Skeletal muscle satellite cell (primary cell): ENCODE measurements around the gene NLRX1.

Experiments
- H3K27me3 ChIP-seq: 2 replicates; pipeline ENCODE4 v1.7.0; 2013; ENCODE audit warnings: low read length; ENCODE audit not compliant: control insufficient read depth, insufficient read depth
- H3K36me3 ChIP-seq: 2 replicates; pipeline ENCODE4 v1.7.0; 2013; ENCODE audit warnings: mild to moderate bottlenecking, control low read depth, low read length; ENCODE audit not compliant: insufficient read depth
- H3K4me1 ChIP-seq: 2 replicates; pipeline ENCODE4 v1.7.0; 2013; ENCODE audit warnings: low read length; ENCODE audit not compliant: control insufficient read depth, insufficient read depth
- H3K4me2 ChIP-seq: 2 replicates; pipeline ENCODE4 v1.7.0; 2013; ENCODE audit warnings: mild to moderate bottlenecking, low read length
- H3K4me3 ChIP-seq: 2 replicates; pipeline ENCODE4 v1.7.0; 2013; ENCODE audit warnings: low read length
- H3K9ac ChIP-seq: 2 replicates; pipeline ENCODE4 v1.7.0; 2013; ENCODE audit warnings: mild to moderate bottlenecking, low read depth, low read length, moderate library complexity
- H3K9me3 ChIP-seq: replicated peaks from 2 replicates; pipeline ENCODE4 v1.7.0; 2013; ENCODE audit warnings: mild to moderate bottlenecking, control low read depth, low read length

NLRX1 gene

DNA sequence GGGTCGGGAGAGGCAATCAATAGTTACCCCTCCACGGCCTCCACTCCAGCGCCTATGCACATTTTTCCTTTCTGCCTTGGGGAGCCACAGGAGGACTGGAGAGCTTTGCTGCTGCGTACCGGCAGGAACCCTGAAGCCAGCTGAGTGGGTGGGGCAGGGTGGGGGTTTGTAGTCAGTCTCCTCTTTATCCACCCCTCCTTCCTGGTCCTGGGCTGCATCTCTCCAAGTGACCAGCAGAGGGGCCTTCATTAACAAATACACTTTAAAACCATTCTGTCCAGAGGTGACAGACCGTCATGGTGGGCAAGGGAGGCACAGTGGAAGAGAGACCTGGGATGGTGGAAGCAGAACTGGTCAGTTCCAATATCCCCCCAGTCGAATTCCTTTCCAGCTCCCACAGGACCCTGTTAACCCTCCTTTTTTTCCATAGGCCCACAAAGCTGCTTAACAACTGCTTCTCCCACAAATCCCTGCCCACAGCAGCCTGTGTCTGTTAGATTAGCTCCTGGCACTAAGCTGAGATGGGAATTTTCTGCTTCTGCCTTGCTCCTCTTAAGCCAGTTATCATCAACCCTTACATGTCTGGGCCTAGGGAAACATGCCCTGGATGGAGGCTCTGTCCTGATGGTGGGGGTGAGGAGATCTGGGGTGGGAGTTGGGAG, 23.6 kb upstream of the NLRX1 start:
- Histone ChIP-seq H3K4me1 (peaks cover 10% of the 10 kb centered on the region), H3K36me3 (no peaks in the 10 kb centered on the region), H3K27me3 (peaks cover 15% of the 10 kb centered on the region), H3K4me2 (peak overlapping the region; percentile 52), H3K9me3 (no peaks in the 10 kb centered on the region), H3K9ac (no peak overlapping the region), H3K4me3 (no peak overlapping the region)

GRCh38 chr11:119145551-119145950, 23.0 kb upstream of the NLRX1 start:
- Histone ChIP-seq H3K9ac (no peak overlapping the region), H3K27me3 (peaks cover 20% of the 10 kb centered on the region), H3K4me2 (no peak overlapping the region), H3K9me3 (no peaks in the 10 kb centered on the region), H3K36me3 (no peaks in the 10 kb centered on the region), H3K4me3 (no peak overlapping the region), H3K4me1 (peaks cover 10% of the 10 kb centered on the region)

- Histone ChIP-seq H3K9me3 (no peaks in the 10 kb centered on the region), H3K4me1 (peaks cover 10% of the 10 kb centered on the region), H3K27me3 (peaks cover 37% of the 10 kb centered on the region), H3K4me3 (no peak overlapping the region), H3K36me3 (no peaks in the 10 kb centered on the region), H3K4me2 (no peak overlapping the region), H3K9ac (no peak overlapping the region)
Measured at GRCh38 chr11:119147604-119148333, 20.8 kb upstream of the NLRX1 start.

- Histone ChIP-seq H3K9me3 (no peaks in the 10 kb centered on the region), H3K4me1 (peaks cover 10% of the 10 kb centered on the region), H3K36me3 (no peaks in the 10 kb centered on the region), H3K4me2 (peak overlapping the region; percentile 96), H3K27me3 (peaks cover 46% of the 10 kb centered on the region), H3K4me3 (peak overlapping the region; percentile 76), H3K9ac (peak overlapping the region; percentile 49)
Measured at GRCh38 chr11:119148720-119149017, 19.9 kb upstream of the NLRX1 start.

GRCh38 chr11:119149018-119149785, 19.3 kb upstream of the NLRX1 start, which contains the start of gene ABCG4:
ABCG4 (plus strand) TSS chr11:119149052; CDS start chr11:119149966, 914 bp downstream.
- Histone ChIP-seq H3K9me3 (no peaks in the 10 kb centered on the region), H3K4me1 (peaks cover 10% of the 10 kb centered on the region), H3K27me3 (peaks cover 52% of the 10 kb centered on the region), H3K9ac (peak within 1 kb of the TSS; percentile 49), H3K4me2 (peak within 1 kb of the TSS; percentile 96), H3K36me3 (no peaks in the 10 kb centered on the region), H3K4me3 (peak within 1 kb of the TSS; percentile 76)

DNA sequence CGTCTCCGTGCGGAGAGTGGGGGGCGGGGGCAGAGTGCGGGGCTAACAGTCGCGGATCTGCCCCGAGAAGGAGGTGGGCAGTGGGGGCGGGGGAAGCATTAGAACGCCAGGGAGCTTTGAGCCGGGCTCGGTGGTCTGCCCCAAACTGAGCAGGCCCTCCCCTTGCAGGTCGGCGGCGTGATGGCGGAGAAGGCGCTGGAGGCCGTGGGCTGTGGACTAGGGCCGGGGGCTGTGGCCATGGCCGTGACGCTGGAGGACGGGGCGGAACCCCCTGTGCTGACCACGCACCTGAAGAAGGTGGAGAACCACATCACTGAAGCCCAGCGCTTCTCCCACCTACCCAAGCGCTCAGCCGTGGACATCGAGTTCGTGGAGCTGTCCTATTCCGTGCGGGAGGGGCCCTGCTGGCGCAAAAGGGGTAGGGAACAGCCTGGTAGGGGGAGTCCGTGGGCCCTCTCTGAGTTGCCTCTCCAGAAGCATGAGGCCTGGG, 18.7 kb upstream of the NLRX1 start:
- Histone ChIP-seq H3K4me2 (peak overlapping the region; percentile 96), H3K36me3 (no peaks in the 10 kb centered on the region), H3K4me3 (no peak overlapping the region), H3K9me3 (no peaks in the 10 kb centered on the region), H3K9ac (no peak overlapping the region), H3K27me3 (peaks cover 57% of the 10 kb centered on the region), H3K4me1 (peaks cover 8% of the 10 kb centered on the region)

DNA sequence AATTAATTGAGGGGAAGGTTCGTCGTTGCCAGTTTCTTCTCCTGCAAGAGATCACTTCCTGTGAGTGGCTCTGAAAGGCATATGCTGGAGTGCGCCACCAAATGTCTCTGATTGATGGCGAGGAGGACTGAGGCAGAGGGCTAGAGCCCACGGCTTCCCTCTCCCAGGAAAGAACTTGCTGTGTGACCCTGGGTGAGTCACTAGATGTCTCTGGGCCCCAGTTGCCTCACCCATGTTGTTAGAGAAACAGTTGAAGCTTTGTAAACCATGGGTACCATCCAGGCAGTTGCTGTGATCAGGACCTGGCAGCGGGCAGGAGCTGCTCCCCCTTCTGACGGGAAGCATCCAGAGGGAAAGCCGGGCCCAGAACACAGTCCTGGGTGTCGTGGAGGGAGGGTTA, 16.5 kb upstream of the NLRX1 start:
- Histone ChIP-seq H3K27me3 (peaks cover 62% of the 10 kb centered on the region), H3K36me3 (no peaks in the 10 kb centered on the region), H3K9me3 (no peaks in the 10 kb centered on the region), H3K9ac (no peak overlapping the region), H3K4me1 (peaks cover 8% of the 10 kb centered on the region), H3K4me2 (no peak overlapping the region), H3K4me3 (no peak overlapping the region)

DNA sequence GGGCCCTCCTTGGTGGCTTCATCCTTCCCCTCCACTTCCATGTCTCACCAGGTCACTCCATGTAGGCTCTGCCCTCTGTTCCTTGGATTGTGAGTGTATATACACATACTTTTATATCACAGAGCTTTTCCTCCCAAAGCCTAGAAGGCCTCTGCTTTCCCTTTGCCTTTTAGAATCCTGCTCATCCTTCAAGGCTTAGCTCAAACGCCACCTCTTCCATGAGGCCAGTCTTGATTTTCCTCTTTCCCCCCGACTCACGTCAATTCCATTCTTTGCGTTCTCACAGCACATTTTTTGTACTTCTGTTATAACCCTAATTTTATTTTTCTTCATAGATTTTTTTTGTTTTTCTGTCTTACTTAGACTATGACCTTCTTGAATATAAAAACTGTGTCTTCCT, 15.9 kb upstream of the NLRX1 start:
- peaks cover 8% of the 10 kb centered on the region for H3K4me1 ChIP-seq

GRCh38 chr11:119153049-119153818, 15.3 kb upstream of the NLRX1 start:
- Histone ChIP-seq H3K9ac (no peak overlapping the region), H3K9me3 (no peaks in the 10 kb centered on the region), H3K36me3 (no peaks in the 10 kb centered on the region), H3K4me1 (peaks cover 8% of the 10 kb centered on the region), H3K4me2 (no peak overlapping the region), H3K4me3 (no peak overlapping the region), H3K27me3 (peaks cover 55% of the 10 kb centered on the region)

More for the DNA sequence above, 15.9 kb upstream of the NLRX1 start:
- H3K9me3 ChIP-seq: no peaks in the 10 kb centered on the region
- H3K27me3 ChIP-seq: peaks cover 62% of the 10 kb centered on the region
- H3K4me3 ChIP-seq: no peak overlapping the region
- H3K36me3 ChIP-seq: no peaks in the 10 kb centered on the region
- no peak overlapping the region for H3K4me2 ChIP-seq
- H3K9ac ChIP-seq: no peak overlapping the region

DNA sequence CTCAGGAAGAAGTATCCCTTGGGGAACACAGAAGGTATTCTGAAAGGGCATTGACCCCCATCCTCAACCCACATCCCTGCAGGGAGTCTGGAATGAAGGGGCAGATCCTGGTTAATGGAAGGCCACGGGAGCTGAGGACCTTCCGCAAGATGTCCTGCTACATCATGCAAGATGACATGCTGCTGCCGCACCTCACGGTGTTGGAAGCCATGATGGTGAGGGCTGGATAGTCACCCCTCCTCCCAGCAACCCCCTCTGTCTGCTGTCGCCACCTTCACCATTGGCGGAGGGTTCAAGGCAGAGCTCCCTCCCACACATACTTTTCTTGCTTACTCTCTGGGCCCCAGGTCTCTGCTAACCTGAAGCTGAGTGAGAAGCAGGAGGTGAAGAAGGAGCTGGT, 14.3 kb upstream of the NLRX1 start:
- Histone ChIP-seq H3K4me2 (no peak overlapping the region), H3K27me3 (peaks cover 50% of the 10 kb centered on the region), H3K9me3 (no peaks in the 10 kb centered on the region), H3K4me1 (peaks cover 4% of the 10 kb centered on the region), H3K36me3 (no peaks in the 10 kb centered on the region), H3K4me3 (no peak overlapping the region), H3K9ac (no peak overlapping the region)
